HG02642 (cell line): ENCODE measurements around the gene DOC2B.
"Not testable (repeated sequence)": the region's sequence is repeated elsewhere in the genome, so short reads cannot be mapped to it uniquely, and the experiment has no call there.

Experiments used
- ATAC-seq: cut with Tn5 transposase; IDR thresholded peaks from one replicate; pipeline ENCODE4 v1.9.1; 2021; ENCODE audit warnings: mild to moderate bottlenecking; ENCODE audit not compliant: unreplicated experiment, poor library complexity

Gene DOC2B

DNA sequence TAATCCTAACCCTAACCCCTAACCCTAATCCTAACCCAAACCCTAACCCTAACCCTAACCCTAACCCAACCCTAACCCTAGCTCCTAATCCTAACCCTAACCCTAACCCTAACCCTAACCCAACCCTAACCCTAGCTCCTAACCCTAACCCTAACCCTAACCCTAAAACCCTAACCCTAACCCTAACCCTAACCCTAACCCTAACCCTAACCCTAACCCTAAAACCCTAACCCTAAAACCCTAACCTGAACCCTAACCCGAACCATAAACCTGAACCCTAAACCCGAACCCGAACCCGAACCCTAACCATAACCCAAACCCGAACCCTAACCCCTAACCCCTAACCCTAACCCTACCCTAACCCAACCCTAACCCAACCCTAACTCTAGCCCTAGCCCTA lies 68.3 kb downstream of the DOC2B start:
- ATAC-seq: not testable (repeated sequence)
